ENCODE measurements around the gene CFDP1. TPM values are rescaled to one million over a fixed set of nuclear protein-coding genes. Genes with fewer than 3 reads are reported as not detected.
A peak's percentile ranks its signal among the peaks of the same experiment; 100 is the strongest.

Gene CFDP1
- total and polyA plus RNA-seq, 2 of the 13 experiments (the other 11 are each of a cell fraction or from before 2014, with no cell fraction given) = 78.6 to 153 TPM

DNA sequence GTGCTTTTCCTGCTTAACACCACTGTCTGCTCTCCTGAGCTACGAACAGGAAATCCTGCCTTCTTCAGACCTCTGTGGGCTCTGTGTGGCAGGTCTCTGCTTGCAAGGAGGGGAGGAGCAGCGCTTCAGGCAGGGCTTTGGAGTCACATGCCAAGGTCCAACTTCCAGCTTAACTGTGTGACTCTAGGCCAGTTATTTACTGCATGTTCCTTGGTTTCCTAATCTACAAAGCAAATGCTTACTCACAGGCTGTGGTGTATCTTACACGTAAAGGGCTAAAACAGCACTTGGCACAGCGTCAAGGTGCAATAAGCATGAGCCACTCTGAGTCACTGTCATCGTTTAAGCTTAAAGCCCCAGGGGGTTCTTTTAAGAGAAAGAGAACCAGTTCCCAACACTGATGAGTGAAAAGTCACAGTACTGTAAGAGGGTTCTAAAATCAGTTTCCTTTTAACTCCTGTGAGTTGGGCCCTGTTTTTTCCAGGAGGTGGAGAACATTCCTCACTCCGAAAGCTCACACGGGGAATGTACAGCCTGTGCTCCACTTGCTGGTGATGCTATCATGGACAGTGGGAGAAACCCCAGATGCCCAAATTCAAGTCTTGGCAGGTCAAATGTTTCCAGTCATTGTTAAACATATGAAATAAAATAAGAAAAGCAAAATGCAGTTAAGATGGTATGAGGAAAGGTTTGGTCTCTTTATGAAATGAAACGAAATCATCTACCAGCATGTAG, 127.8 kb downstream of the CFDP1 start (continued):
- TF ChIP-seq KAT7 (CRISPR knock-in tag; IDR thresholded peaks at IDR 0.05; ENCODE audit: borderline replicate concordance) = no peak
- TF ChIP-seq, protein P1, sequence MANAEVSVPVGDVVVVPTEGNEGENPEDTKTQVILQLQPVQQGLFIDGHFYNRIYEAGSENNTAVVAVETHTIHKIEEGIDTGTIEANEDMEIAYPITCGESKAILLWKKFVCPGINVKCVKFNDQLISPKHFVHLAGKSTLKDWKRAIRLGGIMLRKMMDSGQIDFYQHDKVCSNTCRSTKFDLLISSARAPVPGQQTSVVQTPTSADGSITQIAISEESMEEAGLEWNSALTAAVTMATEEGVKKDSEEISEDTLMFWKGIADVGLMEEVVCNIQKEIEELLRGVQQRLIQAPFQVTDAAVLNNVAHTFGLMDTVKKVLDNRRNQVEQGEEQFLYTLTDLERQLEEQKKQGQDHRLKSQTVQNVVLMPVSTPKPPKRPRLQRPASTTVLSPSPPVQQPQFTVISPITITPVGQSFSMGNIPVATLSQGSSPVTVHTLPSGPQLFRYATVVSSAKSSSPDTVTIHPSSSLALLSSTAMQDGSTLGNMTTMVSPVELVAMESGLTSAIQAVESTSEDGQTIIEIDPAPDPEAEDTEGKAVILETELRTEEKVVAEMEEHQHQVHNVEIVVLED (CRISPR knock-in tag; IDR thresholded peaks at IDR 0.05; ENCODE audit: borderline replicate concordance) = peak; percentile 46; the same call in 1 of the 2 replicates
- no peak; the same call in 1 of the 2 replicates for TF ChIP-seq DNMT3B (CRISPR knock-in tag; conservative IDR thresholded peaks at IDR 0.05)
- TF ChIP-seq FOXA1 (IDR thresholded peaks at IDR 0.05) = no peak
- peak; percentile 92 for TF ChIP-seq FOXA1 (CRISPR knock-in tag; IDR thresholded peaks at IDR 0.05)
- TF ChIP-seq, protein P2, sequence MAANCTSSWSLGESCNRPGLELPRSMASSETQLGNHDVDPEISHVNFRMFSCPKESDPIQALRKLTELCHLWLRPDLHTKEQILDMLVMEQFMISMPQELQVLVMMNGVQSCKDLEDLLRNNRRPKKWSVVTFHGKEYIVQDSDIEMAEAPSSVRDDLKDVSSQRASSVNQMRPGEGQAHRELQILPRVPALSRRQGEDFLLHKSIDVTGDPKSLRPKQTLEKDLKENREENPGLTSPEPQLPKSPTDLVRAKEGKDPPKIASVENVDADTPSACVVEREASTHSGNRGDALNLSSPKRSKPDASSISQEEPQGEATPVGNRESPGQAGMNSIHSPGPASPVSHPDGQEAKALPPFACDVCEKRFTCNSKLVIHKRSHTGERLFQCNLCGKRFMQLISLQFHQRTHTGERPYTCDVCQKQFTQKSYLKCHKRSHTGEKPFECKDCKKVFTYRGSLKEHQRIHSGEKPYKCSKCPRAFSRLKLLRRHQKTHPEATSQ (CRISPR knock-in tag; IDR thresholded peaks at IDR 0.05; ENCODE audit: borderline replicate concordance) = peak; percentile 75
- TF ChIP-seq, protein P3, sequence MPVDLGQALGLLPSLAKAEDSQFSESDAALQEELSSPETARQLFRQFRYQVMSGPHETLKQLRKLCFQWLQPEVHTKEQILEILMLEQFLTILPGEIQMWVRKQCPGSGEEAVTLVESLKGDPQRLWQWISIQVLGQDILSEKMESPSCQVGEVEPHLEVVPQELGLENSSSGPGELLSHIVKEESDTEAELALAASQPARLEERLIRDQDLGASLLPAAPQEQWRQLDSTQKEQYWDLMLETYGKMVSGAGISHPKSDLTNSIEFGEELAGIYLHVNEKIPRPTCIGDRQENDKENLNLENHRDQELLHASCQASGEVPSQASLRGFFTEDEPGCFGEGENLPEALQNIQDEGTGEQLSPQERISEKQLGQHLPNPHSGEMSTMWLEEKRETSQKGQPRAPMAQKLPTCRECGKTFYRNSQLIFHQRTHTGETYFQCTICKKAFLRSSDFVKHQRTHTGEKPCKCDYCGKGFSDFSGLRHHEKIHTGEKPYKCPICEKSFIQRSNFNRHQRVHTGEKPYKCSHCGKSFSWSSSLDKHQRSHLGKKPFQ (CRISPR knock-in tag; IDR thresholded peaks at IDR 0.05; ENCODE audit: insufficient replicate concordance) = peak; percentile 86
- TF ChIP-seq NCOA2 (CRISPR knock-in tag; IDR thresholded peaks at IDR 0.05) = peak; percentile 91
- TF ChIP-seq MTF2 (CRISPR knock-in tag; IDR thresholded peaks at IDR 0.05; ENCODE audit: borderline replicate concordance) = no peak
- TF ChIP-seq RFX5 (IDR thresholded peaks at IDR 0.05; ENCODE audit: low read depth, low read length) = peak; percentile 53; the same call in 1 of the 2 replicates
- TF ChIP-seq, protein P4, sequence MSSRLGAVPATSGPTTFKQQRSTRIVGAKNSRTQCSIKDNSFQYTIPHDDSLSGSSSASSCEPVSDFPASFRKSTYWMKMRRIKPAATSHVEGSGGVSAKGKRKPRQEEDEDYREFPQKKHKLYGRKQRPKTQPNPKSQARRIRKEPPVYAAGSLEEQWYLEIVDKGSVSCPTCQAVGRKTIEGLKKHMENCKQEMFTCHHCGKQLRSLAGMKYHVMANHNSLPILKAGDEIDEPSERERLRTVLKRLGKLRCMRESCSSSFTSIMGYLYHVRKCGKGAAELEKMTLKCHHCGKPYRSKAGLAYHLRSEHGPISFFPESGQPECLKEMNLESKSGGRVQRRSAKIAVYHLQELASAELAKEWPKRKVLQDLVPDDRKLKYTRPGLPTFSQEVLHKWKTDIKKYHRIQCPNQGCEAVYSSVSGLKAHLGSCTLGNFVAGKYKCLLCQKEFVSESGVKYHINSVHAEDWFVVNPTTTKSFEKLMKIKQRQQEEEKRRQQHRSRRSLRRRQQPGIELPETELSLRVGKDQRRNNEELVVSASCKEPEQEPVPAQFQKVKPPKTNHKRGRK (CRISPR knock-in tag; IDR thresholded peaks at IDR 0.05) = no peak
- no peak; the same call in 1 of the 2 replicates for TF ChIP-seq HMG20B (CRISPR knock-in tag; conservative IDR thresholded peaks at IDR 0.05)
- peak; percentile 30; the same call in 1 of the 2 replicates for TF ChIP-seq ZNF878 (CRISPR knock-in tag; IDR thresholded peaks at IDR 0.05)
- no peak for TF ChIP-seq ZNF224 (CRISPR knock-in tag; IDR thresholded peaks at IDR 0.05)
- TF ChIP-seq ZNF670 (CRISPR knock-in tag; IDR thresholded peaks at IDR 0.05; ENCODE audit: borderline replicate concordance) = peak; percentile 92
- peak in 1 of 2 experiments; percentile 94; a peak in 2 of 4 replicates for TF ChIP-seq KLF16 (CRISPR knock-in tag; IDR thresholded peaks at IDR 0.05)
- TF ChIP-seq FOXA3 (CRISPR knock-in tag; IDR thresholded peaks at IDR 0.05) = peak; percentile 96
- no peak; the same call in 1 of the 2 replicates for TF ChIP-seq REL (CRISPR knock-in tag; conservative IDR thresholded peaks at IDR 0.05)
- peak; percentile 82 for TF ChIP-seq POGZ (CRISPR knock-in tag; IDR thresholded peaks at IDR 0.05)
- peak; percentile 96 for TF ChIP-seq SOX5 (CRISPR knock-in tag; IDR thresholded peaks at IDR 0.05; ENCODE audit: borderline replicate concordance)
- no peak for TF ChIP-seq ZNF570 (CRISPR knock-in tag; IDR thresholded peaks at IDR 0.05; ENCODE audit: borderline replicate concordance)
- TF ChIP-seq, protein P5, sequence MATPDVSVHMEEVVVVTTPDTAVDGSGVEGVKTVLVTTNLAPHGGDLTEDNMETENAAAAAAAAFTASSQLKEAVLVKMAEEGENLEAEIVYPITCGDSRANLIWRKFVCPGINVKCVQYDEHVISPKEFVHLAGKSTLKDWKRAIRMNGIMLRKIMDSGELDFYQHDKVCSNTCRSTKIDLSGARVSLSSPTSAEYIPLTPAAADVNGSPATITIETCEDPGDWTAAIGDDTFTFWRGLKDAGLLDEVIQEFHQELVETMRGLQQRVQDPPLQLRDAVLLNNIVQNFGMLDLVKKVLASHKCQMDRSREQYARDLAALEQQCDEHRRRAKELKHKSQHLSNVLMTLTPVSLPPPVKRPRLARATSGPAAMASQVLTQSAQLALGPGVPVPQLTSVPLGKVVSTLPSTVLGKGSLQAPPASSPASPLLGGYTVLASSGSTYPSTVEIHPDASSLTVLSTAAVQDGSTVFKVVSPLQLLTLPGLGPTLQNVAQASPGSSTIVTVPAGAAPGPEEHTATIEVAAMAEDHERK (CRISPR knock-in tag; IDR thresholded peaks at IDR 0.05; ENCODE audit: low read depth) = no peak

Measured in HepG2 (cell line).